Spleen (tissue), 7 donors: ENCODE results near the gene GPRC5C.

Experiments used
- CTCF ChIP-seq, 11 experiments: fragments of 200-600 bp in 7 of 11; fragments of 450-650 bp in 4 of 11; sonication (generic) in 4 of 11; IDR thresholded peaks in 8 of 11; conservative IDR thresholded peaks in 3 of 11; 1 replicate in 7 of 11; 2 replicates in 4 of 11; pipeline versions ENCODE4 v1.4.0 to v1.8.0; 2016 to 2021; ENCODE audit warnings: antibody characterized with exemption in 11 of 11, inconsistent platforms in 4 of 11, mild to moderate bottlenecking in 1 of 11
- POLR2A ChIP-seq, 3 donors: fragments of 450-650 bp; IDR thresholded peaks; one replicate each; pipeline ENCODE4 v1.5.1; 2017; ENCODE audit warnings: antibody characterized with exemption in 3 of 3, mild to moderate bottlenecking in 1 of 3
- donor health status: DM: no; HTN: no; CAD: no; lungs with moderate emphysema.
- donor health status: DM: no; HTN: no; CAD: no.
- donor health status: DM: no; HTN: no; CAD: no.

DNA sequence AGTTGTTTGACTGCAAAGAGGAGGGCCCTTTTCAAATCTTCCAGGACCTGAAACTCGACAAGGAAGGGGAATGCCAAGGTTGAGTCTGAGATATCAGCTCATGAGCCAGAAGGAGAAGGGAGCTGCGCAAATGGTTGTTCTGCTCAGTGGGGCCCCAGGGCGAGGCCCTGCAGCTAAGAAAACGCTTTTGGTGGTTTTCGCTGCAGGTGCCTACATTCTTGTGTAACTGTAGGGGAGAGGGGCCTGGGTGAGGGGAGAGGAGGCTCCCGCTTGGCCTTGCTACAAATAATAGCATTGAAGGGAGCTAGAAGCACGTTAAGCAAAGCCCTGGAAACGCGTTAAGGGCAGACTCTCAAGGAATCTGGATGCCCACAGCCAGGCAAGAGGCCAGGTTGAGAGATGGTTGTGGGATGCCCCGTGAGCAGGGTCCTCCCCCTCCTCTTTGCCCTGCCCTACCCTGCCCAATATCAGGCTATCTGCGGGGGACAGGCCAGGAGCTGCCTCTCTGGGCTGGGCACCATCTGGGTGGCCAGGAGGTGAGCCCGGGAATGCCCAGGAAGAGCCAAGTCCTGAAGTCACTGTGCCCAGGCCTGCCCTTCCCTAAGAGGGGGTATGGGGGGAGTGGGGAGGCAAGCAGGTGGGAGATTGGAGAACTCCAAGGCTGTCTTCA, 42.7 kb upstream of the GPRC5C start:
- no peak for TF ChIP-seq POLR2A (IDR thresholded peaks at IDR 0.05)
- TF ChIP-seq CTCF (IDR thresholded peaks at IDR 0.05 in 8 of 11, conservative IDR thresholded peaks at IDR 0.05 in 3 of 11), result no peak
